Keratinocyte (primary cell): ENCODE data around the gene FILIP1. TPM values are rescaled to one million over a fixed set of nuclear protein-coding genes. Genes with fewer than 3 reads are reported as not detected.

ENCODE experiments used
- DNase-seq: peaks from one replicate; pipeline ENCODE4 v3.0.0-alpha.2; 2011; ENCODE audit warnings: low read depth, missing footprints, low spot score
- FAIRE-seq: peaks from 2 replicates; lab custom pipeline; 2011; peaks lifted over from hg19 to GRCh38; lab: Jason Lieb, UNC
- H2AFZ ChIP-seq: 2 replicates; pipeline ENCODE4 v1.6.0; 2012; ENCODE audit warnings: low read length, control low read depth, inconsistent platforms; ENCODE audit not compliant: control insufficient read depth
- H3K27ac ChIP-seq: 2 replicates; pipeline ENCODE4 v1.5.1; 2011; ENCODE audit warnings: low read length; ENCODE audit not compliant: control insufficient read depth, insufficient read depth
- H3K27me3 ChIP-seq: 3 replicates; pipeline ENCODE4 v1.6.0; 2011; ENCODE audit warnings: low read length; ENCODE audit not compliant: control insufficient read depth, insufficient read depth; ENCODE audit errors: extremely low read depth
- H3K36me3 ChIP-seq, 2 experiments: 2 replicates in 1 of 2; 3 replicates in 1 of 2; pipeline ENCODE4 v1.5.1; 2011; ENCODE audit warnings: low read length in 2 of 2, mild to moderate bottlenecking in 1 of 2; ENCODE audit not compliant: control insufficient read depth in 2 of 2, insufficient read depth in 2 of 2; ENCODE audit errors: extremely low read depth in 1 of 2
- H3K4me1 ChIP-seq: 3 replicates; pipeline ENCODE4 v1.5.1; 2011; ENCODE audit warnings: low read length; ENCODE audit not compliant: control insufficient read depth, insufficient read depth; ENCODE audit errors: extremely low read depth
- H3K4me2 ChIP-seq: 3 replicates; pipeline ENCODE4 v1.6.0; 2011; ENCODE audit warnings: low read depth, low read length; ENCODE audit not compliant: control insufficient read depth, insufficient read depth; ENCODE audit errors: extremely low read depth
- H3K4me3 ChIP-seq, 3 experiments: fragments of 200-600 bp in 1 of 3; sonication (generic) in 1 of 3; 2 replicates in 2 of 3; 3 replicates in 1 of 3; pipeline ENCODE4 v1.5.1; 2011 to 2016; ENCODE audit warnings: low read length in 3 of 3, mild to moderate bottlenecking in 3 of 3, control low read depth in 2 of 3, inconsistent platforms in 1 of 3, low read depth in 1 of 3, mixed read lengths in 1 of 3, mixed run types in 1 of 3, moderate library complexity in 1 of 3; ENCODE audit not compliant: control insufficient read depth in 2 of 3, insufficient read depth in 2 of 3; ENCODE audit errors: extremely low read depth in 1 of 3
- H3K79me2 ChIP-seq: 2 replicates; pipeline ENCODE4 v1.6.0; 2012; ENCODE audit warnings: low read length; ENCODE audit not compliant: control insufficient read depth, insufficient read depth
- H3K9ac ChIP-seq: 3 replicates; pipeline ENCODE4 v1.6.0; 2011; ENCODE audit warnings: low read length; ENCODE audit not compliant: control insufficient read depth, insufficient read depth; ENCODE audit errors: extremely low read depth
- H3K9me1 ChIP-seq: 3 replicates; pipeline ENCODE4 v1.6.0; 2011; ENCODE audit warnings: low read length; ENCODE audit not compliant: control insufficient read depth, insufficient read depth; ENCODE audit errors: extremely low read depth
- H3K9me3 ChIP-seq: 2 replicates; pipeline ENCODE4 v1.5.1; 2012; ENCODE audit warnings: low read depth, low read length; ENCODE audit not compliant: control insufficient read depth
- H4K20me1 ChIP-seq: 3 replicates; pipeline ENCODE4 v1.6.0; 2011; ENCODE audit warnings: low read length; ENCODE audit not compliant: control insufficient read depth, insufficient read depth; ENCODE audit errors: extremely low read depth
- EZH2 ChIP-seq: IDR thresholded peaks from one replicate; pipeline ENCODE4 v1.6.1; 2012; ENCODE audit warnings: inconsistent platforms, mild to moderate bottlenecking, low read length, moderate library complexity
- dilution Hi-C: fragments of 300-500 bp; cut with MboI; formaldehyde crosslinking; loops from one replicate; pipeline ENCODE4 v1.7.0; 2020; ENCODE audit warnings: low sequenced_read_pairs; ENCODE audit not compliant: extremely low pct_ligation_motif_present
- polyA plus RNA-seq, 5 experiments: library from polyadenylated mRNA; depleted of rRNA in 3 of 5; stranded (reverse) in 3 of 5; stranded (forward) in 1 of 5; unstranded in 1 of 5; fragments of >200 nt; gene quantifications; 1 replicate in 1 of 5; 2 replicates in 3 of 5; 3 replicates in 1 of 5; pipeline versions ENCODE4 v1.2.1 to v1.2.3, GENCODE V29; 2011 to 2012; ENCODE audit warnings: missing spikeins in 2 of 5, low read depth in 1 of 5, low replicate concordance in 1 of 5
- TF ChIP-seq, protein P1 (sequence below), 3 experiments: IDR thresholded peaks in 1 of 3; conservative IDR thresholded peaks in 1 of 3; optimal IDR thresholded peaks in 1 of 3; 2 replicates in 2 of 3; 3 replicates in 1 of 3; pipeline versions ENCODE3 to v1.5.1; 2011; ENCODE audit warnings: low read length in 3 of 3, mild to moderate bottlenecking in 3 of 3, moderate library complexity in 2 of 3, control low read depth in 1 of 3, inconsistent platforms in 1 of 3; ENCODE audit not compliant: insufficient read depth in 2 of 3; ENCODE audit errors: extremely low read depth in 1 of 3

The FILIP1 gene
- polyA plus RNA-seq, 1 donor (not counting 4 experiments of a cell fraction or from before 2014, with no cell fraction given): 0.01 TPM

- Histone ChIP-seq H3K27ac (no peak overlapping the region), H3K9ac (no peak overlapping the region), H2AFZ (no peak overlapping the region), H3K9me1 (no peaks in the 10 kb centered on the region), H3K36me3 (no peaks in the 10 kb centered on the region), H3K27me3 (no peaks in the 10 kb centered on the region), H4K20me1 (no peaks in the 10 kb centered on the region), H3K79me2 (no peaks in the 10 kb centered on the region), H3K4me3 (no peak overlapping the region), H3K4me2 (no peak overlapping the region), H3K4me1 (no peaks in the 10 kb centered on the region), H3K9me3 (no peaks in the 10 kb centered on the region)
- dilution Hi-C loops: no loop called here
- no peak for DNase-seq
- no peak for TF ChIP-seq EZH2
- TF ChIP-seq, protein P1, sequence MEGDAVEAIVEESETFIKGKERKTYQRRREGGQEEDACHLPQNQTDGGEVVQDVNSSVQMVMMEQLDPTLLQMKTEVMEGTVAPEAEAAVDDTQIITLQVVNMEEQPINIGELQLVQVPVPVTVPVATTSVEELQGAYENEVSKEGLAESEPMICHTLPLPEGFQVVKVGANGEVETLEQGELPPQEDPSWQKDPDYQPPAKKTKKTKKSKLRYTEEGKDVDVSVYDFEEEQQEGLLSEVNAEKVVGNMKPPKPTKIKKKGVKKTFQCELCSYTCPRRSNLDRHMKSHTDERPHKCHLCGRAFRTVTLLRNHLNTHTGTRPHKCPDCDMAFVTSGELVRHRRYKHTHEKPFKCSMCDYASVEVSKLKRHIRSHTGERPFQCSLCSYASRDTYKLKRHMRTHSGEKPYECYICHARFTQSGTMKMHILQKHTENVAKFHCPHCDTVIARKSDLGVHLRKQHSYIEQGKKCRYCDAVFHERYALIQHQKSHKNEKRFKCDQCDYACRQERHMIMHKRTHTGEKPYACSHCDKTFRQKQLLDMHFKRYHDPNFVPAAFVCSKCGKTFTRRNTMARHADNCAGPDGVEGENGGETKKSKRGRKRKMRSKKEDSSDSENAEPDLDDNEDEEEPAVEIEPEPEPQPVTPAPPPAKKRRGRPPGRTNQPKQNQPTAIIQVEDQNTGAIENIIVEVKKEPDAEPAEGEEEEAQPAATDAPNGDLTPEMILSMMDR (optimal IDR thresholded peaks at IDR 0.05 in 1 of 3, IDR thresholded peaks at IDR 0.05 in 1 of 3, conservative IDR thresholded peaks at IDR 0.05 in 1 of 3; ENCODE audit: extremely low read depth in 1 of 3, insufficient read depth in 2 of 3, low read length in 3 of 3): no peak
- no peak for FAIRE-seq
Observed at GRCh38 chr6:75466636-75467035, 27.0 kb downstream of the FILIP1 start.

DNA sequence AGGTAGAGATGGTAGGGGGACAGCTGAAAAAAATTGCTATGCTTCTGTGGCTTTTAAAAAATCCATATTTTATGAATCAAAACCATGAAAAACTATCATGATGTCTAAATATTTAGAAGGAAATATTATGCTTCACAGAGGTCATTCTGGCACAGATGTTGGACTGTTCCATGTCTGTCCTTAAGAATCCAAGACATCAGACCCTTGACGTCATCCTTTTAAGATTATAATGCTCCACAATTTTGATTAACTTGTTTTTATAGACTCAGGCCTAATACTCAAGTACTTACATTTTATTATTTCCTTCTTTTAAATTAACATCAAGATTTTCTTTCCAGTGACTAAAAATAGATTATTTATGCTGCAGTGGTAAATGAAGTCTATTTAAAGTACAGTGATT, 29.7 kb downstream of the FILIP1 start:
- H3K9me1 ChIP-seq: no peaks in the 10 kb centered on the region
- no peak overlapping the region for H3K4me3 ChIP-seq
- no peaks in the 10 kb centered on the region for H3K27me3 ChIP-seq
- dilution Hi-C loops: no loop called here
- DNase-seq (no peak), FAIRE-seq (no peak)
- H3K4me2 ChIP-seq: no peak overlapping the region
- H4K20me1 ChIP-seq: no peaks in the 10 kb centered on the region
- TF ChIP-seq, protein P1 (optimal IDR thresholded peaks at IDR 0.05 in 1 of 3, IDR thresholded peaks at IDR 0.05 in 1 of 3, conservative IDR thresholded peaks at IDR 0.05 in 1 of 3; ENCODE audit: extremely low read depth in 1 of 3, insufficient read depth in 2 of 3, low read length in 3 of 3): no peak
- no peak for TF ChIP-seq EZH2
- H3K36me3 ChIP-seq: no peaks in the 10 kb centered on the region
- H3K9me3 ChIP-seq: no peaks in the 10 kb centered on the region
- H3K4me1 ChIP-seq: no peaks in the 10 kb centered on the region
- no peak overlapping the region for H2AFZ ChIP-seq
- no peak overlapping the region for H3K27ac ChIP-seq
- no peaks in the 10 kb centered on the region for H3K79me2 ChIP-seq
- no peak overlapping the region for H3K9ac ChIP-seq
